SK-N-SH treated with all-trans-retinoic acid at 6 μM for 48 hours (cell line): ENCODE results near the gene PIK3R3.

Experiments
- BACH2 ChIP-seq: fragments of 250-450 bp; sonication (Bioruptor Pico); IDR thresholded peaks from 2 replicates; pipeline ENCODE4 v1.9.0; 2021; ENCODE audit warnings: mild to moderate bottlenecking, borderline replicate concordance
- ESRRG ChIP-seq: fragments of 250-450 bp; sonication (Bioruptor Pico); IDR thresholded peaks from 2 replicates; pipeline ENCODE4 v1.6.1; 2021; ENCODE audit warnings: mild to moderate bottlenecking
- PATZ1 ChIP-seq: fragments of 250-450 bp; sonication (Bioruptor Pico); IDR thresholded peaks from 2 replicates; pipeline ENCODE4 v1.8.0; 2020; ENCODE audit warnings: mild to moderate bottlenecking, moderate library complexity, borderline replicate concordance
- SNAI2 ChIP-seq: fragments of 250-450 bp; sonication (Bioruptor Pico); IDR thresholded peaks from 2 replicates; pipeline ENCODE4 v1.5.0; 2020; ENCODE audit warnings: mild to moderate bottlenecking, moderate library complexity
- ZFP30 ChIP-seq: fragments of 450-650 bp; formaldehyde crosslinking; IDR thresholded peaks from 2 replicates; pipeline ENCODE4 v1.5.0; 2022; ENCODE audit warnings: mild to moderate bottlenecking, moderate library complexity

DNA sequence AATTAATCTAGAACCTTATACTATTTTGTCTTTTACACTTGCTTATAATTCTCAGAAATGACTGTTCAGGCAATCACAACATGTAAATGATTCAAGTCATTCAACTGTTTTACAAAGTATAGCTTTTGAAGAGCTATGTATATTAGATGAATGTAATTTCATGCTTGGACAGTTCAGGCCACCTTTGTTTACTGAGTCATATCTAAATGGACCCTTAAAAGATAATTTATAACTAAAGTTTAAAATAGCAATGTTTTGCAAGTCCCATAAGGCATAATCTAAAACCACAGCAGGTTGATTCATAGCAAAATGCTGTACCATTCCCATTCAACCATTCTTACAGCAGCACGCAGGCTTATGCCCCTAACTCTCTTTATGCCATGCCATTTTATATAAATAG is 64.8 kb downstream of the PIK3R3 start:
- TF ChIP-seq ESRRG (CRISPR knock-in tag) (no peak), PATZ1 (CRISPR knock-in tag) (no peak), SNAI2 (CRISPR knock-in tag) (no peak), BACH2 (CRISPR knock-in tag) (no peak), ZFP30 (CRISPR knock-in tag) (no peak)
